Small intestine (tissue), 7 donors: ENCODE results near the gene OPCML. TPM values are rescaled to one million over a fixed set of nuclear protein-coding genes. Genes with fewer than 3 reads are reported as not detected.

ENCODE experiments used
- DNase-seq, 2 donors: peaks; one replicate each; pipeline versions ENCODE4 v3.0.0 to v3.0.0-alpha.2; 2013
- FAIRE-seq: peaks from 2 replicates; lab custom pipeline; 2012; peaks lifted over from hg19 to GRCh38; lab: Jason Lieb, UNC
- H3K27ac ChIP-seq, 3 donors: one replicate each; pipeline ENCODE4 v1.5.1; 2013; ENCODE audit warnings: low read length in 2 of 3, mild to moderate bottlenecking in 2 of 3, control low read depth in 1 of 3, inconsistent platforms in 1 of 3, low read depth in 1 of 3, moderate library complexity in 1 of 3
- H3K27me3 ChIP-seq, 3 donors: one replicate each; pipeline ENCODE4 v1.6.1; 2013; ENCODE audit warnings: low read length in 3 of 3, inconsistent platforms in 1 of 3; ENCODE audit not compliant: control insufficient read depth in 3 of 3, insufficient read depth in 3 of 3
- H3K36me3 ChIP-seq, 3 donors: one replicate each; pipeline ENCODE4 v1.6.1; 2013; ENCODE audit warnings: low read length in 3 of 3, inconsistent platforms in 1 of 3, low read depth in 1 of 3, mild to moderate bottlenecking in 1 of 3, moderate library complexity in 1 of 3; ENCODE audit not compliant: control insufficient read depth in 3 of 3, insufficient read depth in 2 of 3
- H3K4me1 ChIP-seq, 3 donors: one replicate each; pipeline ENCODE4 v1.6.1; 2013; ENCODE audit warnings: low read length in 2 of 3, inconsistent platforms in 1 of 3, low read depth in 1 of 3, mild to moderate bottlenecking in 1 of 3, moderate library complexity in 1 of 3; ENCODE audit not compliant: control insufficient read depth in 3 of 3, insufficient read depth in 2 of 3
- H3K4me3 ChIP-seq, 3 donors: one replicate each; pipeline ENCODE4 v1.5.1; 2013; ENCODE audit warnings: low read length in 3 of 3, control low read depth in 1 of 3, inconsistent platforms in 1 of 3, low read depth in 1 of 3, mild to moderate bottlenecking in 1 of 3, moderate library complexity in 1 of 3
- H3K9me3 ChIP-seq, 2 donors: one replicate each; pipeline ENCODE4 v1.6.1; 2013; ENCODE audit warnings: low read depth in 1 of 2, low read length in 1 of 2; ENCODE audit not compliant: control insufficient read depth in 2 of 2, insufficient read depth in 1 of 2
- WGBS, 3 donors: extraction: QIAGEN DNeasy Blood & Tissue Kit; methylation state at CpG; one replicate each; pipeline ENCODE4 v1.1.7; 2013; 5-methylcytosine and 5-hydroxymethylcytosine counted together
- polyA plus RNA-seq, 4 donors: library from polyadenylated mRNA; stranded (reverse) in 3 of 4; unstranded in 1 of 4; fragments of 200-250 nt in 3 of 4; fragments of 120-200 nt in 1 of 4; gene quantifications; one replicate each; pipeline versions ENCODE4 v1.2.1 to v1.2.3, GENCODE V29; 2013
- donor health status: healthy with polysubstance abuse.
- donor health status: control.
- donor health status: control.
- donor health status: Bipolar disorder and iron deficiency.
- donor health status: healthy.

Gene OPCML
- polyA plus RNA-seq, 4 donors = 0.16 to 2.0 TPM; not detected in 2

GRCh38 chr11:133072858-133073582 is 459.3 kb downstream of the OPCML start:
- H3K4me1 ChIP-seq = no peaks in the 10 kb centered on the region
- H3K9me3 ChIP-seq = no peaks in the 10 kb centered on the region
- H3K4me3 ChIP-seq = no peak overlapping the region
- WGBS, 3 donors = 80 to 82% (median 80%) methylated on average over 10 of the region's 10 CpGs
- no peak overlapping the region for H3K27ac ChIP-seq
- FAIRE-seq (no peak), DNase-seq (no peak)
- H3K36me3 ChIP-seq = no peaks in the 10 kb centered on the region
- peaks cover 0 to 6% (median 3%) of the 10 kb centered on the region in 3 donors for H3K27me3 ChIP-seq

DNA sequence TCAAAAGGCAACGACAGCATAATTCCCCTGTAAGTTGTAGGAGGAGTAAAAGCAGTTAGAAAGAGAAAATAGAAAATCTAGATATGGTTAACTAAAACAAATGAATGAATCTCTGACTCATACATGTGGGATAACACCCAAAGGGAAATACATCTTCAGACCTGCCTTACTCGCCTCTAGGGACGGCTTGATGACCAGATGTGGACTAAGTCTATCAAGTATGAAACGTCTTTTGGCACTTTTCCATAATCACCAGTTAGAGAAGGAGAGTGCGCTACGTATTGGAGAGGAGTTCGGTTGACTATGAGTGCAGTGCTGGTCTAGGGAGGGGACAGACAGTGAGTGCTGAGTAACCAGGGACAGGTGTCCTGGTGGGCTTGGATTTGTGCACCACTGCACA is 459.9 kb downstream of the OPCML start:
- no peak for FAIRE-seq
- H3K4me1 ChIP-seq = no peaks in the 10 kb centered on the region
- no peaks in the 10 kb centered on the region for H3K36me3 ChIP-seq
- DNase-seq = no peak
- H3K27me3 ChIP-seq = peaks cover 0 to 6% (median 2%) of the 10 kb centered on the region in 3 donors
- H3K9me3 ChIP-seq = no peaks in the 10 kb centered on the region
- WGBS, 3 donors = 55 to 62% (median 59%) methylated on average over 7 of the region's 7 CpGs
- H3K4me3 ChIP-seq = no peak overlapping the region
- H3K27ac ChIP-seq = no peak overlapping the region

DNA sequence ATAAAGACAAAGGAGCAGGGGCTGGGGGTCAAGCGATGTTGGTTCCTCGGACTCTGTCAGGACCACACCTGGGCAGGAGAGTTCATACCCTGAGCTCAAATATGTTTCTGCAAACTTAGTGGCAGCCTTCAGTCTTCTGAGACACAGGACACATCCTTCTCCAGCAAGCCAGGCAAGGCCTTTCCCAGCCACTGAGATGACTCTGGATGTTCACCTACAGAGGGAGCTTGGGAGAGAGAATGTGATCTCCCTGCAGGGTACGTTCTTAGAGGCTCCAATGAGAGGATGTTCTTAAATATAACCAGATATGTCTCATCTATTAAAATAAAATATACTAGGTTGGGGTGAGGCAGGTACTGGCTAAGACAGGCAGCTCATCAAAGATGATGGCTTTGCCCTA is 461.5 kb downstream of the OPCML start:
- H3K27ac ChIP-seq = no peak overlapping the region
- peaks cover 0 to 3% (median 0%) of the 10 kb centered on the region in 3 donors for H3K27me3 ChIP-seq
- no peak for DNase-seq
- 58 to 71% (median 65%) methylated on average over 3 of the region's 3 CpGs for WGBS, 3 donors
- no peaks in the 10 kb centered on the region for H3K36me3 ChIP-seq
- H3K9me3 ChIP-seq = no peaks in the 10 kb centered on the region
- FAIRE-seq = no peak
- H3K4me3 ChIP-seq = no peak overlapping the region
- H3K4me1 ChIP-seq = no peaks in the 10 kb centered on the region

- DNase-seq (no peak), FAIRE-seq (no peak)
- H3K9me3 ChIP-seq = no peaks in the 10 kb centered on the region
- peaks cover 0 to 3% (median 0%) of the 10 kb centered on the region in 3 donors for H3K27me3 ChIP-seq
- H3K4me3 ChIP-seq = no peak overlapping the region
- WGBS, 3 donors = 42 to 55% (median 49%) methylated on average over 11 of the region's 11 CpGs
- H3K36me3 ChIP-seq = no peaks in the 10 kb centered on the region
- no peaks in the 10 kb centered on the region for H3K4me1 ChIP-seq
- H3K27ac ChIP-seq = no peak overlapping the region
Measured at GRCh38 chr11:133070021-133070713, 462.1 kb downstream of the OPCML start.

- Histone ChIP-seq H3K4me3 (no peak overlapping the region), H3K4me1 (peaks cover 0 to 2% (median 0%) of the 10 kb centered on the region in 3 donors), H3K27me3 (peaks cover 0 to 11% (median 5%) of the 10 kb centered on the region in 3 donors), H3K36me3 (no peaks in the 10 kb centered on the region), H3K9me3 (no peaks in the 10 kb centered on the region), H3K27ac (no peak overlapping the region)
- FAIRE-seq (no peak), DNase-seq (no peak)
- WGBS, 3 donors = 84 to 88% (median 87%) methylated on average over 13 of the region's 13 CpGs
Measured at GRCh38 chr11:133065847-133066485, 466.3 kb downstream of the OPCML start.

DNA sequence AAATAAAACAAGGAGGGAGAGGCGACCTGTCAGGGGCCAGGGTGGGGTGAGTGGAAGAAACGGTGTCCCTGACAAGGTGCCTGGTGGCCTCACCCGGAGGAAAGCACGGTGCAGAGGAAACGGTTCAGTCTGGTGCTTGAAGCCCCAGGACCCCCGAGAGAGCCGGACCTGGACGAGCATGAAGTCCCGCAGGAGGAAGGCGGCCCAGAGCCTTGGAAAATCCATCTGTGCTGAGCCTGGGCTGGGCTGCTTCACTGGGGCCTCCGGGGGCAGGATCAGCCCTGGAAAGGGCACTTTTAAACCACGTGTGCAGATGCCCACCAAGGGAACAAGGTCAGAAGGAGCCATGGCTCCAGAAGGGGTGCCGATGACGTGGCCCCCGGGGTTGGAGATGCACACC is 467.3 kb downstream of the OPCML start:
- Histone ChIP-seq H3K4me3 (peak overlapping the region in 1 of 3 donors; percentile 58), H3K4me1 (peaks cover 0 to 2% (median 0%) of the 10 kb centered on the region in 3 donors), H3K27me3 (peaks cover 0 to 13% (median 5%) of the 10 kb centered on the region in 3 donors), H3K36me3 (no peaks in the 10 kb centered on the region), H3K27ac (no peak overlapping the region), H3K9me3 (no peaks in the 10 kb centered on the region)
- no peak for DNase-seq
- FAIRE-seq = no peak
- 68 to 77% (median 69%) methylated on average over 15 of the region's 15 CpGs for whole genome bisulfite sequencing, 3 donors

GRCh38 chr11:133064152-133064877 is 468.0 kb downstream of the OPCML start:
- Histone ChIP-seq H3K4me3 (peak overlapping the region in 2 of 3 donors; percentile 32 to 58), H3K4me1 (peaks cover 0 to 2% (median 0%) of the 10 kb centered on the region in 3 donors), H3K36me3 (no peaks in the 10 kb centered on the region), H3K27me3 (peaks cover 0 to 13% (median 5%) of the 10 kb centered on the region in 3 donors), H3K27ac (no peak overlapping the region), H3K9me3 (no peaks in the 10 kb centered on the region)
- 1 to 2% (median 2%) methylated on average over 41 to 44 of the region's 44 CpGs for WGBS, 3 donors
- FAIRE-seq (no peak), DNase-seq (peak; percentile 26 to 83)

- no peak for FAIRE-seq
- 33 to 49% (median 39%) methylated on average over 8 of the region's 8 CpGs for WGBS, 3 donors
- DNase-seq = no peak
Measured at GRCh38 chr11:133058501-133058900, 473.8 kb downstream of the OPCML start.

More at GRCh38 chr11:133058501-133058900, 473.8 kb downstream of the OPCML start:
- Histone ChIP-seq H3K4me3 (no peak overlapping the region), H3K4me1 (no peaks in the 10 kb centered on the region), H3K9me3 (peaks cover 0 to 2% of the 10 kb centered on the region in 2 donors), H3K27ac (no peak overlapping the region), H3K36me3 (no peaks in the 10 kb centered on the region), H3K27me3 (peaks cover 0 to 16% (median 8%) of the 10 kb centered on the region in 3 donors)
